ENCODE measurements around the gene PKD1. TPM values are rescaled to one million over a fixed set of nuclear protein-coding genes. Genes with fewer than 3 reads are reported as not detected.
A peak's percentile ranks its signal among the peaks of the same experiment; 100 is the strongest.

PKD1 gene
- total and polyA plus RNA-seq, 2 of the 13 experiments (the other 11 are each of a cell fraction or from before 2014, with no cell fraction given), result 22.1 to 23.0 TPM

DNA sequence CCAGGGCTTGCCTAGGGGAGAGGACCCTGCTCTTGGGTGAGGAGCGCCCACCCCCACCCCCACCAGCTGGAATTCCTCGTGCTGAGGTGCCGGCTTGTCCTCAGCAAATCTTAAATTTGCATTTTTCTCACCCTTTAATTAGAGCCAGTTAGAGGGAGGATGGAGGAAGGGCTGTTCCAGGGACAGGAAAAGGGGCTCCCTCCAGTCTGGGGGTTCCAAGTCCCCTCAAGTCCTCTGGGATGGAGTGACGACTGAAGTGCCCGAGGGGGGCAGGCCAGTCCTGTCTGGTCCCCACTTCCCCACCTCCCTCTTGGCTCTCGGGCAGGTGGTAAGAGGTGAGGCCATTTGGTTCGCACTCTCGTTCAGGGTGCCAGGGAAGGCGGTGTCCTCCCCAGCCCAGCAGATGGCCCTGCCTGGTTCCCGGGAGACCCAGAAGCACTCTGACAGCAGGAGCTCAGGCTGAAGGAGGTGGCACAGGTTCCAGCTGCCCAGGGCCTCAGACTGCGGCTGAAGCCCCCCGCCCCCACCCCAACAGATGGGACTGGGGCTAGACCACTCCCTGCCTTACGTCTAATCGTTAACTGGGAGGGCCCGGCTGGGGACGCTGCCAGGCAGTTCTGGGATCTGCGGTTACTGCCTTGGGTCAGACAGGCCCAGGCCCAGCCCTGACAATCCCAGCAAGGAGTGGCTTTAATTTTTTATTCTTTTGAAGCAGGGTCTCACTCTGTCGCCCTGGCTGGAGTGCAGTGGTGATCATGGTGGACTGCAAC, 14.9 kb upstream of the PKD1 start (continued):
- 0 out of 2 replicates have a peak, but pooled peaks have one; percentile 36 for TF ChIP-seq ZNF75D (CRISPR knock-in tag; IDR thresholded peaks at IDR 0.05; ENCODE audit: borderline replicate concordance)
- TF ChIP-seq, protein P1, sequence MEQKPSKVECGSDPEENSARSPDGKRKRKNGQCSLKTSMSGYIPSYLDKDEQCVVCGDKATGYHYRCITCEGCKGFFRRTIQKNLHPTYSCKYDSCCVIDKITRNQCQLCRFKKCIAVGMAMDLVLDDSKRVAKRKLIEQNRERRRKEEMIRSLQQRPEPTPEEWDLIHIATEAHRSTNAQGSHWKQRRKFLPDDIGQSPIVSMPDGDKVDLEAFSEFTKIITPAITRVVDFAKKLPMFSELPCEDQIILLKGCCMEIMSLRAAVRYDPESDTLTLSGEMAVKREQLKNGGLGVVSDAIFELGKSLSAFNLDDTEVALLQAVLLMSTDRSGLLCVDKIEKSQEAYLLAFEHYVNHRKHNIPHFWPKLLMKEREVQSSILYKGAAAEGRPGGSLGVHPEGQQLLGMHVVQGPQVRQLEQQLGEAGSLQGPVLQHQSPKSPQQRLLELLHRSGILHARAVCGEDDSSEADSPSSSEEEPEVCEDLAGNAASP (CRISPR knock-in tag; IDR thresholded peaks at IDR 0.05; ENCODE audit: borderline replicate concordance), result no peak
- TF ChIP-seq YEATS2 (CRISPR knock-in tag; IDR thresholded peaks at IDR 0.05; ENCODE audit: borderline replicate concordance), result no peak
- TF ChIP-seq, protein P2, sequence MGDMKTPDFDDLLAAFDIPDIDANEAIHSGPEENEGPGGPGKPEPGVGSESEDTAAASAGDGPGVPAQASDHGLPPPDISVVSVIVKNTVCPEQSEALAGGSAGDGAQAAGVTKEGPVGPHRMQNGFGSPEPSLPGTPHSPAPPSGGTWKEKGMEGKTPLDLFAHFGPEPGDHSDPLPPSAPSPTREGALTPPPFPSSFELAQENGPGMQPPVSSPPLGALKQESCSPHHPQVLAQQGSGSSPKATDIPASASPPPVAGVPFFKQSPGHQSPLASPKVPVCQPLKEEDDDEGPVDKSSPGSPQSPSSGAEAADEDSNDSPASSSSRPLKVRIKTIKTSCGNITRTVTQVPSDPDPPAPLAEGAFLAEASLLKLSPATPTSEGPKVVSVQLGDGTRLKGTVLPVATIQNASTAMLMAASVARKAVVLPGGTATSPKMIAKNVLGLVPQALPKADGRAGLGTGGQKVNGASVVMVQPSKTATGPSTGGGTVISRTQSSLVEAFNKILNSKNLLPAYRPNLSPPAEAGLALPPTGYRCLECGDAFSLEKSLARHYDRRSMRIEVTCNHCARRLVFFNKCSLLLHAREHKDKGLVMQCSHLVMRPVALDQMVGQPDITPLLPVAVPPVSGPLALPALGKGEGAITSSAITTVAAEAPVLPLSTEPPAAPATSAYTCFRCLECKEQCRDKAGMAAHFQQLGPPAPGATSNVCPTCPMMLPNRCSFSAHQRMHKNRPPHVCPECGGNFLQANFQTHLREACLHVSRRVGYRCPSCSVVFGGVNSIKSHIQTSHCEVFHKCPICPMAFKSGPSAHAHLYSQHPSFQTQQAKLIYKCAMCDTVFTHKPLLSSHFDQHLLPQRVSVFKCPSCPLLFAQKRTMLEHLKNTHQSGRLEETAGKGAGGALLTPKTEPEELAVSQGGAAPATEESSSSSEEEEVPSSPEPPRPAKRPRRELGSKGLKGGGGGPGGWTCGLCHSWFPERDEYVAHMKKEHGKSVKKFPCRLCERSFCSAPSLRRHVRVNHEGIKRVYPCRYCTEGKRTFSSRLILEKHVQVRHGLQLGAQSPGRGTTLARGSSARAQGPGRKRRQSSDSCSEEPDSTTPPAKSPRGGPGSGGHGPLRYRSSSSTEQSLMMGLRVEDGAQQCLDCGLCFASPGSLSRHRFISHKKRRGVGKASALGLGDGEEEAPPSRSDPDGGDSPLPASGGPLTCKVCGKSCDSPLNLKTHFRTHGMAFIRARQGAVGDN (CRISPR knock-in tag; IDR thresholded peaks at IDR 0.05), result peak; percentile 62
- TF ChIP-seq FOXA3 (CRISPR knock-in tag; IDR thresholded peaks at IDR 0.05), result no peak
- no peak for TF ChIP-seq SUZ12 (IDR thresholded peaks at IDR 0.05; ENCODE audit: low read depth, low read length)
- no peak for TF ChIP-seq ZNF652 (CRISPR knock-in tag; IDR thresholded peaks at IDR 0.05; ENCODE audit: borderline replicate concordance, low read depth)
- no peak for TF ChIP-seq NPAS2 (CRISPR knock-in tag; IDR thresholded peaks at IDR 0.05; ENCODE audit: borderline replicate concordance)
- no peak for TF ChIP-seq ZZZ3 (CRISPR knock-in tag; IDR thresholded peaks at IDR 0.05; ENCODE audit: borderline replicate concordance)
- TF ChIP-seq ZNF747 (CRISPR knock-in tag; IDR thresholded peaks at IDR 0.05; ENCODE audit: borderline replicate concordance), result no peak
- no peak for TF ChIP-seq ZNF253 (CRISPR knock-in tag; IDR thresholded peaks at IDR 0.05; ENCODE audit: borderline replicate concordance)
- TF ChIP-seq ZSCAN20 (CRISPR knock-in tag; IDR thresholded peaks at IDR 0.05; ENCODE audit: borderline replicate concordance), result no peak
- no peak for TF ChIP-seq XBP1 (CRISPR knock-in tag; IDR thresholded peaks at IDR 0.05)
- no peak for TF ChIP-seq PRMT3 (CRISPR knock-in tag; IDR thresholded peaks at IDR 0.05; ENCODE audit: borderline replicate concordance, low read depth)
- TF ChIP-seq, protein P3, sequence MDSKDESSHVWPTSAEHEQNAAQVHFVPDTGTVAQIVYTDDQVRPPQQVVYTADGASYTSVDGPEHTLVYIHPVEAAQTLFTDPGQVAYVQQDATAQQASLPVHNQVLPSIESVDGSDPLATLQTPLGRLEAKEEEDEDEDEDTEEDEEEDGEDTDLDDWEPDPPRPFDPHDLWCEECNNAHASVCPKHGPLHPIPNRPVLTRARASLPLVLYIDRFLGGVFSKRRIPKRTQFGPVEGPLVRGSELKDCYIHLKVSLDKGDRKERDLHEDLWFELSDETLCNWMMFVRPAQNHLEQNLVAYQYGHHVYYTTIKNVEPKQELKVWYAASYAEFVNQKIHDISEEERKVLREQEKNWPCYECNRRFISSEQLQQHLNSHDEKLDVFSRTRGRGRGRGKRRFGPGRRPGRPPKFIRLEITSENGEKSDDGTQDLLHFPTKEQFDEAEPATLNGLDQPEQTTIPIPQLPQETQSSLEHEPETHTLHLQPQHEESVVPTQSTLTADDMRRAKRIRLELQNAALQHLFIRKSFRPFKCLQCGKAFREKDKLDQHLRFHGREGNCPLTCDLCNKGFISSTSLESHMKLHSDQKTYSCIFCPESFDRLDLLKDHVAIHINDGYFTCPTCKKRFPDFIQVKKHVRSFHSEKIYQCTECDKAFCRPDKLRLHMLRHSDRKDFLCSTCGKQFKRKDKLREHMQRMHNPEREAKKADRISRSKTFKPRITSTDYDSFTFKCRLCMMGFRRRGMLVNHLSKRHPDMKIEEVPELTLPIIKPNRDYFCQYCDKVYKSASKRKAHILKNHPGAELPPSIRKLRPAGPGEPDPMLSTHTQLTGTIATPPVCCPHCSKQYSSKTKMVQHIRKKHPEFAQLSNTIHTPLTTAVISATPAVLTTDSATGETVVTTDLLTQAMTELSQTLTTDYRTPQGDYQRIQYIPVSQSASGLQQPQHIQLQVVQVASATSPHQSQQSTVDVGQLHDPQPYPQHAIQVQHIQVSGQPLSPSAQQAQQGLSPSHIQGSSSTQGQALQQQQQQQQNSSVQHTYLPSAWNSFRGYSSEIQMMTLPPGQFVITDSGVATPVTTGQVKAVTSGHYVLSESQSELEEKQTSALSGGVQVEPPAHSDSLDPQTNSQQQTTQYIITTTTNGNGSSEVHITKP (CRISPR knock-in tag; IDR thresholded peaks at IDR 0.05; ENCODE audit: low read depth), result no peak
- no peak for TF ChIP-seq IKZF1 (IDR thresholded peaks at IDR 0.05)
- 0 out of 2 replicates have a peak, but pooled peaks have one; percentile 1 for TF ChIP-seq ZBTB38 (CRISPR knock-in tag; IDR thresholded peaks at IDR 0.05)
- TF ChIP-seq, protein P4, sequence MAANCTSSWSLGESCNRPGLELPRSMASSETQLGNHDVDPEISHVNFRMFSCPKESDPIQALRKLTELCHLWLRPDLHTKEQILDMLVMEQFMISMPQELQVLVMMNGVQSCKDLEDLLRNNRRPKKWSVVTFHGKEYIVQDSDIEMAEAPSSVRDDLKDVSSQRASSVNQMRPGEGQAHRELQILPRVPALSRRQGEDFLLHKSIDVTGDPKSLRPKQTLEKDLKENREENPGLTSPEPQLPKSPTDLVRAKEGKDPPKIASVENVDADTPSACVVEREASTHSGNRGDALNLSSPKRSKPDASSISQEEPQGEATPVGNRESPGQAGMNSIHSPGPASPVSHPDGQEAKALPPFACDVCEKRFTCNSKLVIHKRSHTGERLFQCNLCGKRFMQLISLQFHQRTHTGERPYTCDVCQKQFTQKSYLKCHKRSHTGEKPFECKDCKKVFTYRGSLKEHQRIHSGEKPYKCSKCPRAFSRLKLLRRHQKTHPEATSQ (CRISPR knock-in tag; IDR thresholded peaks at IDR 0.05; ENCODE audit: borderline replicate concordance), result 0 out of 2 replicates have a peak, but pooled peaks have one; percentile 8
